NCI-H2196 (cell line): ENCODE measurements around the gene CTNNBL1.
"Not testable (repeated sequence)": the region's sequence is repeated elsewhere in the genome, so short reads cannot be mapped to it uniquely, and the experiment has no call there.

Experiments
- DNase-seq: peaks from one replicate; lab custom pipeline; 2025; ENCODE audit not compliant: unreplicated experiment; lab: John Stamatoyannopoulos, UW

The CTNNBL1 gene

DNA sequence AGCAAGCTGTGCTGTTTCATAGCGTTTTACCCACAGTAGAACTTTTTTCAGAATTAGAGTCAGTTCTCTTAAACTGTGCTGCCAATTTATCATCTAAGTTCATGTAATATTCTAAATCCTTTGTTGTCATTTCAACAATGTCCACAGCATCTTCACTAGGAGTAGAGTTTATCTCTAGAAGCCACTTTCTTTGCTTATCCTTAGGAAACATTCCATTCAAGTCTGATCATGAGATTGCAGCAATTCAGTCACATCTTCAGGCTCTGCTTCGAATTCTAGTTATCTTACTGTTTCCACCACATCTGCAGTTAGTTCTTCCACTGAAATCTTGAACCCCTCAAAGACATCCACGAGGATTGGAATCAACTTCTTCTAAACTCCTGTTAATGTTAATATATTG, 12.5 kb downstream of the CTNNBL1 start:
- DNase-seq, result no peak

GRCh38 chr20:37711001-37711400, 17.2 kb downstream of the CTNNBL1 start:
- DNase-seq, result no peak

DNA sequence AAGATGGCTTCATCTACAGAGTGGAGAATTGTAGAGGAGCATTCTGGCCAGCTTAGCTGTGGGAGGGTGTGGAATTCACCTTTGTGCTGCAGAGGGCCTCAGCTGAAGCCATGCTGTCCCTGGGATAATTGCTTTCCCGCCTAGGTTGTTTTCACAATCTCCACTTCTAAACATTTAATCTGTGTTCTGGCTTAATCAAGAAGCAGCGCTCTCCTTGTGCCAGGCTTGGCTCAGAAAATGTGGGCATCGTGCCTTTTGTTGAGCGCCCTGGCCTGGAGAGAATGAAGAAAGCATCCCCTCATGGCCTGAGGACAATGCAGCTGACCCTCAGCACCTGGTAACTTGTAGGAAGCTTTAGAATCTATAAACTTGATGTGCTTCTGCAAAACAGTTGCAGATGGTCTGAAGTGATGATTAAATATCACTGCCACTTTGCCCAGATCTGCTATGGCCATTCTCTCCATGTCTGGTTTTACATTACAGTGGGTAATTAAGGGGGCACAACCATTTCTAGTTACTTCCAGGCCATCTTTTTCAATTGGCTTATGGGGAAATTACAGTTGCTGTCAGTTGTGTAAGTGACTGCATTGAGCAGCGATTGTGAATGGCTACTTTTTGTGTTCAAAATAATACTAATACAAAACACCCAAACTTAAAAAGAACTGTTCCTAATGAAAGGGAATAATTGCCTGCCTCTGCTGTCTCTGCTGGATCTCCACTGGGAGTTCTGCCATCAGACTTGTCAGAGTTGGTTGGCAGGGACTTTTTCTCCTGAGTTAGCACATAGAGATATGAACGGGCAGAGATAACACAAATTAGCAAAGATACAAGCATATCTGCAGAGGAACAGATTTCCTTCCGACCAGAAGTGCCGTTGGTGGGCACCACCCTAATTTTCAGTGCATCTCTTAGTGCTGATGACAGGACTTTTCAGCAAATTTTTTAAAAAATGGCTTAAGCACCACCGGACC, 18.4 kb downstream of the CTNNBL1 start:
- DNase-seq, result peak; percentile 22

- no peak for DNase-seq
Measured at GRCh38 chr20:37713396-37713795, 19.6 kb downstream of the CTNNBL1 start.

DNA sequence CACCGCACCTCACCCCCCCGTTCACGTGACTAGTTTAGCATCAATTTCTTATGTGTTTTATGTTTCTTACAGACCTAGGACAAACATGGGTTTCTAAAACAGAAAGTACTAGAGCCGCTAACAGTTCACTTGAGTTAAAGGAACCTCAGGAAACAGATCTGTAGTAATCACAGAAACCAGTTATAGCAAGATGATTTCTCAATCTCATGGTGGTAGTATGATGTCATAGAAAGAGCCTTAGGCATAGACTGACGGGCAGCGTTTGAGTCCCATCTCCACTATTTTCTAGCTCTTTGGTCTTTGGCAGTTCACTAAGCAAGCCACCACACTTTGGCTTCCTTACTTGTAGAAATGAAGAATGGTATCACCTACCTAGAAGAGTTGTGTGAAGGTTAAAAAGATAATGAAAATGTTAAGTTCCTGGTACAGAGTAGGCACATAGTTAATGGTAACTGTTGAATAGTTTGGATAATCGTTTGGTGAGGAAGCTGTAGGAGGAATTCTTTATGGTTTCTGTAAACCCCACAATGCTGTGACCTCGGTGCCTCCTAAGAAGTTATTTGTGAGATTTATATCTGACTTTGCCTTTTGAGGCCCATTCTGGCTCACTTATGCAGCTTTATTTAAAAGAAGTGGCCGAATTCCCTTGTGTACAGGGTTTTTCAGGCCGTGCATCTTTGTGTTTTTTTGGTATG, 21.3 kb downstream of the CTNNBL1 start:
- no peak for DNase-seq

DNA sequence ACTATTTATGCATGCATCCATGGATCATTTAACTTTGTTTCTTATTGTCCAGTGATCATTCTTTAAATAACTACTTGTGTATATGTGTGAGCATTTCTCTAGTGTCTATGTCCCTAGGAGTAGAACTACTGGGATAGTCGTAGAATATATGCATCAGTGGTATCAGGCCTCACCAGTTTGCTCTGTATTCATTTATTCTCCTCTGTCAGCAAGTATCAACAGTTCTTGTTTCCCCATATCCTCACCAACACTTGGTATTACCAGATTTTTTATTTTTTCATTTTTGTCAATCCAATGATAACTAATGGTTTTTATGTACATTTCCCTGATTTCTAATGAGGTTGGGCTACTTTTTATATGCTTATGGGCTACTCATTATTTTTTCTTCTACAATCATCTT, 27.9 kb downstream of the CTNNBL1 start:
- DNase-seq, result no peak

DNA sequence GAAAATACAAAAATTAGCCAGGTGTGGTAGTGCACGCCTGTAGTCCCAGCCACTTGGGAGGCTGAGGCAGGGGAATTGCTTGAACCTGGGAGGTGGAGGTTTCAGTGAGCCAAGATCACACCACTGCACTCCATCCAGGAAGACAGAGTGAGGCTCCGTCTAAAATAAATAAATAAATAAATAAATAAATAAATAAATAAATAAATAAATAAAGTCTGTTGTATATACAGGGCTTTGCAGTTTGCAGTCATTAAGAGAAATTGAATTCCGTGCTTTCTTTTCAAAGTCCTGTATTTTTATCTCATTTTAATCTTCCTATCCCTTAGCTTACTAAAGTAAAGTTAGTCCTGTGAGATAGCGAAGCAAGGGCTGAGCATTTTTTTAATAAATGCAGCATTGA, 28.5 kb downstream of the CTNNBL1 start:
- not testable (repeated sequence) for DNase-seq

DNA sequence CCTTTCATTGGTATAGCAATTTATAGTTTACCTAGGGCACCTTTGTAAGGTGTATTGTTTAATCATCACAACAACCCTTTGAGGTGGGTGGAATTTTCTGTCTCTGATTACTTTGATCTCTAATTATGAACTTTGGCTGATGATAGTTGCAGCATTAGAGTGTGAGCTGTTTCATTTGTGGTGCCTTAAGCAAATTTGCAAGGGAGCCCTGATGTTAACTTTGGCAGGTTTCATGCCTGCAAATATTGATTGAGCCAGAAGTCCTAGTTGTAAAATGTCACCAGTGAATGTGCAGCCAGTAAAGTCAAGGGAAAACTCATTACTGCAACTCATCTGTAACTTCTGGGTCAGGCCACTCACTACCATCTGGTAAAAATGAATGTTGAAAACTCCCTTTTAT, 29.8 kb downstream of the CTNNBL1 start:
- no peak for DNase-seq

GRCh38 chr20:37725165-37725564, 31.3 kb downstream of the CTNNBL1 start:
- DNase-seq, result no peak

DNA sequence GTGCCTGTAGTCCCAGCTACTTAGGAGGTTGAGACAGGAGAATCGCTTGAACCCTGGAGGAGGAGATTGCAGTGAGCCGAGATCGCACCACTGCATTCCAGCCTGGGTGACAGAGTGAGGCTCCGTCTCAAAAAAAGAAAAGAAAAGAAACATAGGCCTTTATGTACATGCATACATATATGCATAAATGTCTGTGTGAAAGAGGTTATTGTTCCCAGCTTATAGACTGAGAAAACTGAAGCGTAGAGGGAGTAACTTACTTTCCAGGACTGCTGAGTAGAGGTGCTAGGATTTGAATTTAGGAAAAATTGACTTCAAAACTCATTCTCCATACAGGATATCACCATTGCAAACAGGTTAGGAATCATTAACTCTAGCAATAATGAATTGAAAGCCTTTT, 32.0 kb downstream of the CTNNBL1 start:
- DNase-seq, result no peak

- no peak for DNase-seq
Measured at GRCh38 chr20:37726321-37726720, 32.5 kb downstream of the CTNNBL1 start.

DNA sequence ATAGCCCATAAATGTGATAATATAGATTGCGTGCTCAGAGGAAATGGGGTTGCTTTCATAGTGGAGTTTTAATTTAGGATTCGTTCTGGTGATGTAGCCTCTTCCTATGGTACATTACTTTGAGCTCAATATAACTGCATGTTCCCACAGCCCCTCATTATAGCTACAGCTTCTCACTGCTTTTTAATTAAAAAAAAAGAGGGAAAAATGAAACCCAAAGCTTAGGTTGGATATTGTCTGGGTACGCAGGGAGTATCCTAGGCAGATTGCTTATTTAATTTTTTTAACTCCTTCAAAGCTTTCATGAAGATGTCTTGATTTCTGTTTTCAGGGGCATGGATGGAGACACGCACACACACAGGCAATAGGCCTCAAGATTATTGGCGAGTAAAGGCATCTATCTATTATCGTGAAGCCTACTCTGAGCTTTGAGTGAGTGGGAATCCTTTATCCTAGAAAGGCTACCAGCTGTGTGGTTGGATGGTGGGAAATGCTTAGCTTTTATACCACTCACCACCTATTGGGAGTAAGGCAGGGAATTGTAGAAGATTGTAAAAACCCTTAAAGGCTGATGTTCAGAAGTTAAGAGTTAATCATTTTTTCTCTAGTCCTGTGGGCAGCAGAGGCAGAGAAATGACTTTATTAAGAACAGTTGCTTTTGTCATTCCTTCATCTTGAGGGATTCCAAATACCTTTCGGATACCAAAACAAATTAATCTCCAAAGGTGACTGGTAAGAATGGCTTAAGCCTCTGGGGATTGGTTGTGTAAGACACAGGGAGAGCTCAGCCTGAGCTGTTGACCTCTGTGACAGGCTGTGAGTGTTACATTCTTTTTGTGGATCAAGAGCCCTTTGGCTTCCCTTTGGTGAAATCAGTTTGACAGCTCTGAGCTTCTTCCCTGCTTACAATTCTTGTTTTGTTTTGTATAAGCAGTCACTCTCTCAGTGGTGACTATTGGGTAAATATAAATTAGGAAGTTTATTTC, 33.4 kb downstream of the CTNNBL1 start:
- DNase-seq, result no peak

GRCh38 chr20:37727957-37728634, 34.3 kb downstream of the CTNNBL1 start:
- no peak for DNase-seq

- DNase-seq, result no peak
Measured at GRCh38 chr20:37728635-37728983, 34.8 kb downstream of the CTNNBL1 start.

DNA sequence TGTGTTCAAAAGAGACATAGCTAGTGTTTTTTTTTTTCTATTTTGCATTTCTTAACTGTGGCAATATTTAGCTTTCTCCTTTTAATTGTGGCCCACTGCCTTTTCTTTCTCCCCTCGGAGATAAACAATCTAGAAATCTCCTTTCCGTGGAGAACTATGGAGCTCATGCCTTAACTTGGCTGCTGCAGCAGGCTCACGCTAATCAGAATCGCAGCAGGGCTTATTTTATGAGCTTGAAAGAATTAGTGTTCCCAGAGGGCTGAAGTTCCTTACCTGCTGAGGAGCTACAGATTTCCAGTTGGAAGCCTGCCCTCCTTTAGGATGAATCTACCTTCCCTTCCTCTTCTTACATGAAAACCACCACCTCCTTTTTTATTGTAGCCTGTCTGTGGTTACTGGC, 35.6 kb downstream of the CTNNBL1 start:
- DNase-seq, result no peak

GRCh38 chr20:37729909-37730308, 36.1 kb downstream of the CTNNBL1 start:
- no peak for DNase-seq

GRCh38 chr20:37733416-37733815, 39.6 kb downstream of the CTNNBL1 start:
- no peak for DNase-seq

DNA sequence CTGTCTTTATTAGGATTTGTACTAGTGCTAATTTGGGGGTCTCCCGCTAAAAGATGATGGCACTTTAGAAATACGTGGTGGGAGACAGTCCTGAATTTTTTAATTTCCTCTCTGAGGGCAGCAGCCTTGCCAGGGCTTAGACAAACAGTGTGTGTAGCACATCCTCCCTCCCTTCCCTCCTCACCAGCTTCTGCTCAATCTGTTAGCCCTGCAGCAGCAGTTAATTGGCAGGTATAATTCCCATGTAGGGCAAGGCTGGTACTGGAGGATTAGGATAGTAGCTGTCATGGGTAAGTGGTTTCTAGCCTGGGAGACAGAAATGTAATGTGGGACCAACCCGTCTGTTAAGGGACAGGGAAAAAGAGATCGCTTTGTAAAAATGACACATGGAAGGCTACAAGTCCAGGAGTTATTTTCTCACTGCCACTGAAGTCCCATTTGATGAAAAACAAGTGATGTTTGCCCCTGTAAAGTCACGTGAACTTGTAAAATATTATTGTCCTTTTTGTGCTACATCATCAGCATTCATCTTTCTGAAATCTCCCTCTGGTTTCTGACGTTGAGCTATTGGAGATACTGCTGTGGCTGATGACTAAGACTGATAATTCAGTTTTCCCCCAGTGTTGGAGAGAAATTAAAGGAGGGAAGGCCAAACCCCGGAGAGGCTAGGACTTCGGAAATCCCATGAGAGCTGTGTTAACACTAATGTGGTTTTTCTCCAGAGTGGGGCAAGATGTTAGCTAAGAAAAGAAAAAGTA, 40.6 kb downstream of the CTNNBL1 start:
- DNase-seq, result no peak

GRCh38 chr20:37735541-37735940, 41.7 kb downstream of the CTNNBL1 start:
- DNase-seq, result no peak

DNA sequence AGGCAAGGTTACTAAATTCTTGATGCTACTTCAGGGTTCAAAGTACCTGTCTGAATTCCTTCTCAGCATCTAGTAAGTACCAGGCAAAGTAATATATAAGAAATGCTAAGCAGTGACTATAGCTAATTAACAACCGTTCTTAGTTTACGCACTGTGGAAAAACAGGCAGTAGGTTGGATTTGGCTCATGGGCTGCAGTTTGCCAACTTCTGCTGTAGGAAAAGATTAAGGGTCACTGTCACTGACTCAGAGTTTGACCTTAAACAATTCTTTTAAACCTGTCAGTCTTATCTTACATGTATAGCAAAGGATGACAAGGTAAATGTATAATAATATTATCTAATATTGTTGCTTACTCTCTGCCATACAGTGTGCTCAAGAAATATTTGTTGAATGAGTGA, 42.3 kb downstream of the CTNNBL1 start:
- DNase-seq, result no peak
